HEK293T (cell line): ENCODE data around the gene ZNF804B.

Experiments
- CTCF ChIA-PET: fragments of 350-600 bp; formaldehyde crosslinking; extraction: SDS; loops from one replicate; lab custom pipeline; 2021; ENCODE audit warnings: antibody characterized with exemption, inconsistent platforms; lab: Yijun Ruan, JAX
- POLR2A ChIA-PET: fragments of 350-600 bp; formaldehyde crosslinking; extraction: SDS; loops from one replicate; lab custom pipeline; 2020; ENCODE audit warnings: antibody characterized with exemption, inconsistent platforms; lab: Yijun Ruan, JAX
- DNase-seq: peaks from one replicate; pipeline ENCODE4 v3.0.0; 2012; ENCODE audit warnings: mixed read lengths; ENCODE audit errors: extremely low spot score
- ARNT ChIP-seq: fragments of 450-650 bp; IDR thresholded peaks from 2 replicates; pipeline ENCODE4 v1.6.1; 2017; ENCODE audit warnings: mild to moderate bottlenecking
- BHLHE40 ChIP-seq: fragments of 450-650 bp; IDR thresholded peaks from 2 replicates; pipeline ENCODE4 v1.6.1; 2016; ENCODE audit warnings: mild to moderate bottlenecking, moderate library complexity, borderline replicate concordance
- CTBP1 ChIP-seq: fragments of 450-650 bp; IDR thresholded peaks from 2 replicates; pipeline ENCODE4 v1.6.1; 2016; ENCODE audit warnings: borderline replicate concordance
- ELF4 ChIP-seq: fragments of 450-650 bp; IDR thresholded peaks from 2 replicates; pipeline ENCODE4 v1.6.1; 2017; ENCODE audit warnings: antibody characterized with exemption
- FOXA1 ChIP-seq: fragments of 450-650 bp; IDR thresholded peaks from 2 replicates; pipeline ENCODE4 v1.6.1; 2016; ENCODE audit warnings: mild to moderate bottlenecking
- FOXK2 ChIP-seq: fragments of 450-650 bp; IDR thresholded peaks from 2 replicates; pipeline ENCODE4 v1.6.1; 2016; ENCODE audit warnings: mild to moderate bottlenecking
- FOXM1 ChIP-seq: fragments of 450-650 bp; IDR thresholded peaks from 2 replicates; pipeline ENCODE4 v1.6.1; 2017; ENCODE audit warnings: mild to moderate bottlenecking, borderline replicate concordance
- HDGF ChIP-seq: fragments of 450-650 bp; IDR thresholded peaks from 2 replicates; pipeline ENCODE4 v1.6.1; 2017; ENCODE audit warnings: antibody characterized with exemption, borderline replicate concordance
- L3MBTL2 ChIP-seq: fragments of 450-650 bp; conservative IDR thresholded peaks from 2 replicates; pipeline ENCODE4 v1.6.1; 2016; ENCODE audit warnings: mild to moderate bottlenecking
- LEF1 ChIP-seq: fragments of 450-650 bp; IDR thresholded peaks from 2 replicates; pipeline ENCODE4 v1.6.1; 2017; ENCODE audit warnings: mild to moderate bottlenecking, borderline replicate concordance
- NFRKB ChIP-seq: fragments of 450-650 bp; IDR thresholded peaks from 2 replicates; pipeline ENCODE4 v1.6.1; 2016; ENCODE audit warnings: mild to moderate bottlenecking, moderate library complexity
- SP1 ChIP-seq: fragments of 450-650 bp; IDR thresholded peaks from 2 replicates; pipeline ENCODE4 v1.6.1; 2017
- SUZ12 ChIP-seq: fragments of 450-650 bp; IDR thresholded peaks from 2 replicates; pipeline ENCODE4 v1.6.1; 2016; ENCODE audit warnings: mild to moderate bottlenecking
- TARDBP ChIP-seq: fragments of 450-650 bp; IDR thresholded peaks from 2 replicates; pipeline ENCODE4 v1.6.1; 2016
- ZNF384 ChIP-seq: fragments of 450-650 bp; IDR thresholded peaks from 2 replicates; pipeline ENCODE4 v1.6.1; 2016
- TF ChIP-seq, protein P1 (sequence below): fragments of 450-650 bp; IDR thresholded peaks from 2 replicates; pipeline ENCODE4 v1.6.1; 2016

The ZNF804B gene

DNA sequence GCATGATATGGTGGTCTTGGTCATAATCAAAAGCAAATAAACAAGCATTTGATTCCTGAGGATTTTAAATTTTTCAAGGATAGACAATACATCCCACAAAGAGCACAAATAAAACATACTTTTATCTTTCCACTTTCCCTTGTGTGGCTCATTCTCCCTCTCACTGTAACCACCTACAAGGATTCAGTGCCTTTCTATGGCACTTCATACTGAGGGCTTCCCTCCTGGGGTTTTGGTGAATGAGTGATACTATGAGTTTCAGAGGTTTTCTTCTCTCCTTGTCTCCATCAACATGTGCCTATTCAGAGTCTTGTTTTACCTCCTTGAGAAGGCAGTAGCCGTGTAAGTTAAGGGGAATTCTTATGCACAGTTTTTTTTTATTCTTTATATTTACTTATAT lies 332.1 kb downstream of the ZNF804B start:
- ChIA-PET POLR2A (no interaction called here), CTCF (no interaction called here)
- no peak for DNase-seq
- TF ChIP-seq ELF4 (no peak), ZNF384 (no peak), CTBP1 (no peak), L3MBTL2 (no peak), BHLHE40 (no peak), FOXK2 (no peak), HDGF (no peak), SUZ12 (no peak), FOXA1 (no peak), SP1 (no peak), ARNT (no peak), NFRKB (no peak), TARDBP (no peak), FOXM1 (no peak), LEF1 (no peak)
- TF ChIP-seq, protein P1, sequence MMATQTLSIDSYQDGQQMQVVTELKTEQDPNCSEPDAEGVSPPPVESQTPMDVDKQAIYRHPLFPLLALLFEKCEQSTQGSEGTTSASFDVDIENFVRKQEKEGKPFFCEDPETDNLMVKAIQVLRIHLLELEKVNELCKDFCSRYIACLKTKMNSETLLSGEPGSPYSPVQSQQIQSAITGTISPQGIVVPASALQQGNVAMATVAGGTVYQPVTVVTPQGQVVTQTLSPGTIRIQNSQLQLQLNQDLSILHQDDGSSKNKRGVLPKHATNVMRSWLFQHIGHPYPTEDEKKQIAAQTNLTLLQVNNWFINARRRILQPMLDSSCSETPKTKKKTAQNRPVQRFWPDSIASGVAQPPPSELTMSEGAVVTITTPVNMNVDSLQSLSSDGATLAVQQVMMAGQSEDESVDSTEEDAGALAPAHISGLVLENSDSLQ = no peak

DNA sequence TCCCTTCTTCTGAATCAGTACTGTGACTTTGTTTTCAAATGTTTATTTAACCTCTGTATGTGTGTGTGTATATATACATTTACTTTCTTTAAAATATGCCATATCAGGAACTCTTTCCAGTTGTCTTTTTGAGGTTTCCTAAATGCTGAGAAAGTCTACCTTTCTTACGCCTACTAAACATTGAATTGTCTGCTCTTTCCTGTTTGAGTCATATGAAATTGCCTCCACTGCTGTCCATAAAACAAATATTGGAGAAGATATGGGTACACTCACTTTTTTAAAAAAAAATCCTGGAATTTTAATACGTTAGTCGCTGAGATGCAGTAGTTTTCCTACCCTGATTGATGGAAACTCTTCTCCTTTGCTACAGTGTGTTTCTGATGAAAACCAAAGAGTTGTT lies 334.8 kb downstream of the ZNF804B start:
- ChIA-PET POLR2A (no interaction called here), CTCF (no interaction called here)
- TF ChIP-seq, protein P1 = no peak
- TF ChIP-seq FOXA1 (no peak), HDGF (no peak), FOXK2 (no peak), ZNF384 (no peak), SP1 (no peak), ARNT (no peak), TARDBP (no peak), CTBP1 (no peak), SUZ12 (no peak), L3MBTL2 (no peak)
- no peak for DNase-seq

DNA sequence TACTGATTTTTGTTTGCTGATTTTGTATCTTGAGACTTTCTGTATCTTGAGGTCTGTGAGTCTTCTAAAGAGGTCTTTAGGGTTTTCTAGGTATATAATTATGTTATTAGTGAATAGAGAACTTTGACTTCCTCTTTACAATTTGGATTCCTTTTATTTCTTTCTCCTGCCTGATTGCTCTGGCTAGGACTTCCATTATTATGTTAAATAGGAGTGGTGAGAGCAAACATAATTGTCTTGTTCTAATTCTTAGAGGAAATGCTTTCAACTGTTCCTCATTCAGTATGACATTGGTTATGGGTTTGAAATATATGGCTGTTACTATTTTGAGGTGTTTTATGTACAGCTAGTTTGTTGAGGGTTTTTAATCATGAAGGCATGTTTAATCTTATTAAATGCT lies 344.1 kb downstream of the ZNF804B start:
- ChIA-PET CTCF (no interaction called here), POLR2A (no interaction called here)
- TF ChIP-seq FOXK2 = no peak
- no peak for TF ChIP-seq ZNF384
- TF ChIP-seq NFRKB = no peak
- TF ChIP-seq L3MBTL2 = no peak
- no peak for TF ChIP-seq HDGF
- TF ChIP-seq BHLHE40 = no peak
- no peak for TF ChIP-seq ELF4
- no peak for TF ChIP-seq FOXM1
- no peak for TF ChIP-seq SP1
- TF ChIP-seq SUZ12 = no peak
- TF ChIP-seq LEF1 = no peak
- TF ChIP-seq ARNT = no peak
- no peak for TF ChIP-seq FOXA1
- DNase-seq = no peak

DNA sequence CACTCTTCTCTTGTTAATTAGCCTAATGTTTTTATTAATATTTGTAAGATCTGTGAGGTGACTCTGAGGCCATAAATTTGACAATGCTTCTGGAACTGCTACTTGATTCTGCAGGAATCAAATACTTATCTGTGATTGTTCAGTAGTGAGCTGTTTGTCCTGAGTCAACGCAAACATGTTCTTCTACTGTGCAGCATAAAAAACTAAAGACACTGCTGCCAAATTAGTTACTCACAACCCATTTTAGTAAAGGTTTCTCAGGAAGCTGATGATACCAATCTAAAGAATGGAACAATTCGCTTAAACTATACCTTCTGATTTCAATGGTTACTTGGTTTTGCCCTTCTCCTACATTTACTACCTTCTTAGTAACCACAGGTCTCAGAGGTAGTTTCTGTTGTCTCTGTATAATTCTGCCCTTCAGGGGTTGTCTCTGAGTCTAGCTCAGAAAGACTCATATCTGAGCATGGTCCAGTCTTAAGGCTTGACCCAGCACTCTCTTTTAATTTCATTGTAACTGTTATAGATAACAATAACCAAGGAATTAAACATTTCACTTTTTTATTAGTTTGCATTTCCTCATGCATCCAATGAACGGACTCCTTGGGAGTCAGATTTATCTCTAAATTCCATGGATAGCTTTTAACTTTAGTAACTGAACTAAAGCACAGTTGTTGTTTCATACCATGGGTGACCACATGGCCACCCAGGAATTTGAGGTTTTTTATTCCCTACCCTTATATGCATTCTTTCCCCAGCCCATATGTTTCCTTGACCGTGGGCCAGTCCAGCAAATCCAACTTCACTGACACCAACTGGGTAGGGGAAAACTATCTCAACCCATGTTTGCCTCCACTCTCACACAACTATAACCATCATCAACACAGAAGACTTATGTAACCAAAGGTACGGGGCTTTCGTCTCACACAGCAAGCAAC lies 345.5 kb downstream of the ZNF804B start:
- ChIA-PET POLR2A (no interaction called here), CTCF (no interaction called here)
- DNase-seq = no peak
- TF ChIP-seq HDGF (no peak), FOXK2 (no peak), BHLHE40 (no peak), ARNT (no peak), FOXM1 (no peak), FOXA1 (no peak), NFRKB (no peak), SUZ12 (no peak), L3MBTL2 (no peak), LEF1 (no peak), TARDBP (no peak), SP1 (no peak), ELF4 (no peak), CTBP1 (no peak)

DNA sequence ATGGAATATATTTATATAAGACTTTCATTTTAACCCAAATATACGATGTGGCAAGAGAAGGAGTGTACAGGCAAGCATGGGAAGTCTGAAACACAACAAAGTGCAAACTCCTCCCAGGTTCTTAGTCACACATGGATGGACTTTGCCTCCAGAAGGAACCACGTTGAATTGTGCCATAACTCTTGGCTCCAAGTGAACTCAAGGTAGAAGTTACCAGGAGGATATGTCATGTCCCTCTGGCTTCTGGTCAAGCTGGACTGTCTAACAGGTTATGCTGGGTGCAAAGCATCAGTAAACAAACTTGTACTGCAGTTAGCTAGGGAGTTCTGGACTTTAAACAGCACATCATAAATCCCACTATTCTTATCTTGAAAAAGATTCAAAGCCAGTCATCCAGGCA lies 364.4 kb downstream of the ZNF804B start:
- POLR2A ChIA-PET = no interaction called here
- no peak for TF ChIP-seq SUZ12
- TF ChIP-seq, protein P1 = no peak
- CTCF ChIA-PET = no interaction called here
- no peak for DNase-seq

DNA sequence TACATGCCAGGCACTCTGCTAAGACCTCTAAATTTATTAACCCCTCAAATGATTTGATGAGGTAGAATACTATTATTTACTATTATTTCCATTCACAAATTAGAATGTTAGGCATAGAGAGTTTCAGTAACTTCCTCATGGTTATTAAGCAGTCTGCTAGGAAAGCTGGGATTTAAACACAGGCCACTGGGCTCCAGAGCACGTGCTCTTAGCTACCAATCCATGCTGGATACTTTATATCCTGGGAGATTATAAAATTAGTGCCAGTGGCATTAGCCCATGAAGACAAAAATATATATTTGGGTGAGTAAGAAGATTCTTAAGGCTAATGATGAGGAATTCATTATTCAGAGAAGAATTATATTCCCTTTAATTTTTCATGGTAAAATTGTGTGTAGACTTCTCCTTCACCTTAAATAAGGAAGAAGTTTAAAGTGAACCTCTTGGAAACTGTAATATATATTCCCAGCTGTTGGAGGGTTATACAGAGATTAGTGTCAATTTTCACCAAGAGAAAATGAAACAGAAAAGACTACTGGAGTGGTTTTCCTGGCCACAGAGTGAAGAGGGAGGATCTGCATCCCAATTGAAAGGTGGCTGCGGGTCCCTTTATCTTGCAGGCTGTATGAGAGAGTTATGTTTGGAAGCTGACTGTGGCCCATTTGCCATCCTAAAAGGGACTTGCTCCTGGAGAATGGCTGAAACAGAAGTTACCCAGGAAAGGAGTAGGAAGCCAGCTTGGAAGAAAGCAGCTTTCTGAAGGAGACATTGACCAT lies 370.3 kb downstream of the ZNF804B start:
- CTCF ChIA-PET = no interaction called here
- POLR2A ChIA-PET = no interaction called here
- no peak for TF ChIP-seq CTBP1
- no peak for TF ChIP-seq ELF4
- TF ChIP-seq SUZ12 = no peak
- no peak for TF ChIP-seq FOXM1
- TF ChIP-seq SP1 = no peak
- TF ChIP-seq LEF1 = no peak
- no peak for TF ChIP-seq FOXK2
- no peak for TF ChIP-seq ZNF384
- TF ChIP-seq TARDBP = no peak
- no peak for TF ChIP-seq BHLHE40
- TF ChIP-seq FOXA1 = no peak
- no peak for TF ChIP-seq NFRKB
- no peak for TF ChIP-seq L3MBTL2
- no peak for TF ChIP-seq HDGF
- TF ChIP-seq, protein P1 = no peak
- no peak for TF ChIP-seq ARNT

More for the DNA sequence above, 370.3 kb downstream of the ZNF804B start:
- no peak for DNase-seq
